PC-3 (cell line): Measurements from ENCODE around the gene MPND. TPM values are rescaled to one million over a fixed set of nuclear protein-coding genes. Genes with fewer than 3 reads are reported as not detected.

Experiments
- ATAC-seq: fragments of 200-7000 bp; cut with Tn5 transposase; 2 replicates; pipeline ENCODE4 v1.9.1; 2020; ENCODE audit warnings: mild to moderate bottlenecking, moderate library complexity
- BruUV-seq: library from RNA; stranded (reverse); fragments of 400-500 nt; replicated peaks from 2 replicates; lab custom pipeline; 2021; lab: Mats Ljungman, UMichigan
- CTCF ChIA-PET: fragments of 300-600 bp; sonication (Branson Sonifier 250); formaldehyde crosslinking; loops from one replicate; lab custom pipeline; 2022; ENCODE audit warnings: antibody characterized with exemption; lab: Charles Lee
- POLR2A ChIA-PET: fragments of 300-600 bp; sonication (Branson Sonifier 250); formaldehyde crosslinking; loops from one replicate; lab custom pipeline; 2022; ENCODE audit warnings: antibody characterized with exemption; ENCODE audit not compliant: unreplicated experiment; lab: Charles Lee
- DNase-seq: peaks from one replicate; pipeline ENCODE4 v3.0.0-alpha.2; 2015
- H2AFZ ChIP-seq: fragments of 300-600 bp; sonication (generic); 2 replicates; pipeline ENCODE4 v1.6.0; 2016; ENCODE audit warnings: antibody characterized with exemption, low read length
- H3F3A ChIP-seq: fragments of 300-600 bp; sonication (generic); one replicate; pipeline ENCODE4 v1.6.0; 2017; ENCODE audit warnings: antibody characterized with exemption, low read length, control low read depth, mild to moderate bottlenecking; ENCODE audit not compliant: unreplicated experiment
- H3K27ac ChIP-seq: fragments of 300-600 bp; sonication (generic); 2 replicates; pipeline ENCODE4 v1.5.1; 2016; ENCODE audit warnings: mild to moderate bottlenecking, low read length
- H3K27me3 ChIP-seq: fragments of 300-600 bp; sonication (generic); 2 replicates; pipeline ENCODE4 v1.6.1; 2016; ENCODE audit warnings: low read length, mixed read lengths
- H3K36me3 ChIP-seq: fragments of 300-600 bp; sonication (generic); 2 replicates; pipeline ENCODE4 v1.6.1; 2016; ENCODE audit warnings: low read depth, mixed run types, low read length, mixed read lengths
- H3K4me1 ChIP-seq: fragments of 300-600 bp; sonication (generic); 2 replicates; pipeline ENCODE4 v1.5.1; 2016; ENCODE audit warnings: low read length; ENCODE audit not compliant: insufficient read depth
- H3K4me2 ChIP-seq: fragments of 300-600 bp; sonication (generic); 2 replicates; pipeline ENCODE4 v1.6.0; 2016; ENCODE audit warnings: low read length
- H3K4me3 ChIP-seq: fragments of 300-600 bp; sonication (generic); 2 replicates; pipeline ENCODE4 v1.5.1; 2016; ENCODE audit warnings: mild to moderate bottlenecking, low read length, mixed read lengths
- H3K79me2 ChIP-seq: fragments of 300-600 bp; sonication (generic); 2 replicates; pipeline ENCODE4 v1.6.1; 2017; ENCODE audit warnings: low read length, mixed read lengths
- H3K9ac ChIP-seq: fragments of 300-600 bp; sonication (generic); 2 replicates; pipeline ENCODE4 v1.6.0; 2016; ENCODE audit warnings: mild to moderate bottlenecking, low read length
- H3K9me2 ChIP-seq: fragments of 300-600 bp; sonication (generic); replicated peaks from 2 replicates; pipeline ENCODE4 v1.6.1; 2016; ENCODE audit warnings: mixed run types, low read length, mixed read lengths
- H3K9me3 ChIP-seq: fragments of 300-600 bp; sonication (generic); 2 replicates; pipeline ENCODE4 v1.6.1; 2016; ENCODE audit warnings: low read length, mixed read lengths
- H4K20me1 ChIP-seq: fragments of 300-600 bp; sonication (generic); 2 replicates; pipeline ENCODE4 v1.6.1; 2016; ENCODE audit warnings: low read length, mixed read lengths
- CTCF ChIP-seq: fragments of 300-600 bp; sonication (generic); conservative IDR thresholded peaks from 2 replicates; pipeline ENCODE4 v1.5.1; 2017; ENCODE audit warnings: antibody characterized with exemption, low read depth, mild to moderate bottlenecking, low read length
- EZH2 ChIP-seq: fragments of 300-600 bp; sonication (generic); IDR thresholded peaks from one replicate; pipeline ENCODE4 v1.6.1; 2017; ENCODE audit warnings: antibody characterized with exemption, mild to moderate bottlenecking, low read length; ENCODE audit not compliant: unreplicated experiment
- EZH2phosphoT487 ChIP-seq: fragments of 300-600 bp; sonication (generic); IDR thresholded peaks from 2 replicates; pipeline ENCODE4 v1.6.1; 2018; ENCODE audit warnings: mild to moderate bottlenecking, antibody characterized with exemption, low read length, borderline replicate concordance
- intact Hi-C: fragments of 100-400 bp; cut with micrococcal nuclease; formaldehyde crosslinking; loops from 2 replicates; pipeline ENCODE4 v1.9.0; 2023
- total RNA-seq: library from RNA; depleted of rRNA; stranded (reverse); fragments of >200 nt; gene quantifications from 2 replicates; pipeline ENCODE4 v1.2.3, GENCODE V29; 2014

MPND gene
- total RNA-seq, 1 experiment from 2014 or later: 5.6 TPM

- BruUV-seq: no TSS peak
- CTCF ChIA-PET: no interaction called here
- intact Hi-C loops: no loop called here
- Histone ChIP-seq H3K27me3 (no peaks in the 10 kb centered on the region), H3K4me3 (no peak overlapping the region), H3K36me3 (no peaks in the 10 kb centered on the region), H3K9ac (no peak overlapping the region), H3K9me3 (no peaks in the 10 kb centered on the region), H3K79me2 (peaks cover 95% of the 10 kb centered on the region), H3K4me1 (peaks cover 16% of the 10 kb centered on the region), H3K4me2 (no peak overlapping the region), H2AFZ (no peak overlapping the region), H3K9me2 (no peaks in the 10 kb centered on the region), H3F3A (no peaks in the 10 kb centered on the region), H4K20me1 (peaks cover 6% of the 10 kb centered on the region; the same call in 1 of the 2 replicates), H3K27ac (no peak overlapping the region)
- POLR2A ChIA-PET: no interaction called here
- TF ChIP-seq CTCF (no peak), EZH2phosphoT487 (no peak), EZH2 (no peak)
- no peak for ATAC-seq
- no peak for DNase-seq
These were observed 46.2 kb downstream of the MPND start for GRCh38 chr19:4389511-4390016.

GRCh38 chr19:4390017-4390566, 46.7 kb downstream of the MPND start:
- peaks cover 95% of the 10 kb centered on the region for H3K79me2 ChIP-seq
- no peak overlapping the region for H2AFZ ChIP-seq
- intact Hi-C loops: no loop called here
- BruUV-seq: no TSS peak
- H3K9me2 ChIP-seq: no peaks in the 10 kb centered on the region
- ATAC-seq: no peak
- H3K4me2 ChIP-seq: no peak overlapping the region
- H3K4me3 ChIP-seq: no peak overlapping the region
- ChIA-PET POLR2A (no interaction called here), CTCF (no interaction called here)
- H3K27me3 ChIP-seq: no peaks in the 10 kb centered on the region
- no peak overlapping the region for H3K27ac ChIP-seq
- no peaks in the 10 kb centered on the region for H3K9me3 ChIP-seq
- no peak for DNase-seq
- H4K20me1 ChIP-seq: peaks cover 6% of the 10 kb centered on the region; the same call in 1 of the 2 replicates
- H3K36me3 ChIP-seq: no peaks in the 10 kb centered on the region
- H3F3A ChIP-seq: no peaks in the 10 kb centered on the region
- H3K4me1 ChIP-seq: peaks cover 16% of the 10 kb centered on the region
- no peak for TF ChIP-seq EZH2phosphoT487
- TF ChIP-seq CTCF: no peak
- TF ChIP-seq EZH2: no peak
- no peak overlapping the region for H3K9ac ChIP-seq

GRCh38 chr19:4390567-4391305, 47.4 kb downstream of the MPND start:
- Histone ChIP-seq H3K4me1 (peaks cover 16% of the 10 kb centered on the region), H3K36me3 (no peaks in the 10 kb centered on the region), H3K4me2 (no peak overlapping the region), H4K20me1 (peaks cover 6% of the 10 kb centered on the region; the same call in 1 of the 2 replicates), H3K4me3 (no peak overlapping the region), H3K79me2 (peaks cover 94% of the 10 kb centered on the region), H3K9me3 (no peaks in the 10 kb centered on the region), H3K9ac (no peak overlapping the region), H2AFZ (no peak overlapping the region), H3K9me2 (no peaks in the 10 kb centered on the region), H3F3A (no peaks in the 10 kb centered on the region), H3K27me3 (no peaks in the 10 kb centered on the region), H3K27ac (no peak overlapping the region)
- ATAC-seq (no peak), DNase-seq (no peak)
- BruUV-seq: no TSS peak
- intact Hi-C loops: no loop called here
- TF ChIP-seq EZH2phosphoT487 (no peak), CTCF (no peak), EZH2 (no peak)
- POLR2A ChIA-PET: no interaction called here
- CTCF ChIA-PET: no interaction called here
